Measurements from ENCODE around the gene SLC4A1.

SLC4A1 gene

GRCh38 chr17:44267818-44268490 lies at the start of gene SLC4A1:
TSS of gene SLC4A1 (minus strand) at chr17:44268135. CDS start at chr17:44262866, 5,269 bp downstream.
- DNase-seq (ENCODE audit: low spot score): no peak

GRCh38 chr17:44317545-44317944 lies 49.6 kb upstream of the SLC4A1 start:
- no peak for FAIRE-seq
- DNase-seq (ENCODE audit: low spot score): no peak

More at GRCh38 chr17:44267818-44268490, at the start of gene SLC4A1:
- FAIRE-seq: no peak

- DNase-seq (ENCODE audit: low spot score): no peak
- FAIRE-seq: peak; percentile 17
Observed at GRCh38 chr17:44315760-44316731, 48.1 kb upstream of the SLC4A1 start.

- FAIRE-seq (peak; percentile 90), DNase-seq (ENCODE audit: low spot score) (peak; percentile 80)
Observed at GRCh38 chr17:44314869-44315661, 47.1 kb upstream of the SLC4A1 start.

- FAIRE-seq (no peak), DNase-seq (ENCODE audit: low spot score) (no peak)
Observed at GRCh38 chr17:44314524-44314868, 46.6 kb upstream of the SLC4A1 start.

- FAIRE-seq: peak; percentile 27
- DNase-seq (ENCODE audit: low spot score): no peak
Observed at GRCh38 chr17:44314031-44314430, 46.1 kb upstream of the SLC4A1 start.

- DNase-seq (ENCODE audit: low spot score): no peak
Observed at GRCh38 chr17:44312396-44313104, 44.6 kb upstream of the SLC4A1 start.

GRCh38 chr17:44311562-44312181 lies 43.7 kb upstream of the SLC4A1 start:
- FAIRE-seq (no peak), DNase-seq (ENCODE audit: low spot score) (no peak)

More at GRCh38 chr17:44312396-44313104, 44.6 kb upstream of the SLC4A1 start:
- FAIRE-seq: no peak

GRCh38 chr17:44310609-44311376 lies 42.9 kb upstream of the SLC4A1 start:
- DNase-seq (ENCODE audit: low spot score): no peak

GRCh38 chr17:44310188-44310587 lies 42.3 kb upstream of the SLC4A1 start:
- FAIRE-seq (no peak), DNase-seq (ENCODE audit: low spot score) (no peak)

More at GRCh38 chr17:44310609-44311376, 42.9 kb upstream of the SLC4A1 start:
- FAIRE-seq: no peak

GRCh38 chr17:44309472-44309871 lies 41.5 kb upstream of the SLC4A1 start:
- FAIRE-seq: no peak
- no peak for DNase-seq (ENCODE audit: low spot score)

- DNase-seq (ENCODE audit: low spot score) (no peak), FAIRE-seq (no peak)
Observed at GRCh38 chr17:44308865-44309264, 40.9 kb upstream of the SLC4A1 start.

GRCh38 chr17:44308320-44308818 lies 40.4 kb upstream of the SLC4A1 start, which contains the start of gene RUNDC3A:
TSS of gene RUNDC3A (plus strand) at chr17:44308601. CDS start at chr17:44308833, 232 bp downstream.
- FAIRE-seq (no peak), DNase-seq (ENCODE audit: low spot score) (peak; percentile 98)

- FAIRE-seq: no peak
- peak; percentile 79 for DNase-seq (ENCODE audit: low spot score)
Observed at GRCh38 chr17:44307387-44308186, 39.7 kb upstream of the SLC4A1 start.

GRCh38 chr17:44304651-44305050 lies 36.7 kb upstream of the SLC4A1 start:
- DNase-seq (ENCODE audit: low spot score) (no peak), FAIRE-seq (no peak)

- FAIRE-seq (no peak), DNase-seq (ENCODE audit: low spot score) (no peak)
Observed at GRCh38 chr17:44297975-44298374, 30.0 kb upstream of the SLC4A1 start.

GRCh38 chr17:44293509-44294226 lies 25.7 kb upstream of the SLC4A1 start:
- no peak for FAIRE-seq
- DNase-seq (ENCODE audit: low spot score): no peak

GRCh38 chr17:44287651-44288050 lies 19.7 kb upstream of the SLC4A1 start:
- DNase-seq (ENCODE audit: low spot score) (no peak), FAIRE-seq (no peak)

Measured in urothelium cell line (cell line).